HK-2 (cell line): Measurements from ENCODE around the gene CYB561D1.
"Not testable (repeated sequence)": the region's sequence is repeated elsewhere in the genome, so short reads cannot be mapped to it uniquely, and the experiment has no call there.

ENCODE experiments used
- DNase-seq: peaks from one replicate; pipeline ENCODE4 v3.0.0-alpha.2; 2018; ENCODE audit not compliant: unreplicated experiment

Gene CYB561D1

GRCh38 chr1:109493805-109494539 is at the start of gene CYB561D1:
CYB561D1 (plus strand) TSS chr1:109494094; CDS start chr1:109494140, 46 bp downstream.
- DNase-seq: peak; percentile 88

- no peak for DNase-seq
Observed at GRCh38 chr1:109444346-109444745, 49.5 kb upstream of the CYB561D1 start.

- DNase-seq: not testable (repeated sequence)
Observed at GRCh38 chr1:109445949-109446695, 47.8 kb upstream of the CYB561D1 start.

GRCh38 chr1:109447524-109447923 is 46.4 kb upstream of the CYB561D1 start:
- no peak for DNase-seq

- DNase-seq: no peak
Observed at GRCh38 chr1:109454497-109455133, 39.3 kb upstream of the CYB561D1 start.

- no peak for DNase-seq
Observed at GRCh38 chr1:109457819-109458218, 36.1 kb upstream of the CYB561D1 start.

- DNase-seq: no peak
Observed at GRCh38 chr1:109466125-109466451, 27.8 kb upstream of the CYB561D1 start.

GRCh38 chr1:109466452-109467300 is 27.2 kb upstream of the CYB561D1 start, which contains the start of gene SYPL2:
SYPL2 (plus strand) TSS chr1:109466546; CDS start chr1:109466844, 298 bp downstream.
- DNase-seq: no peak

- DNase-seq: no peak
Observed at GRCh38 chr1:109467301-109467777, 26.6 kb upstream of the CYB561D1 start.

- no peak for DNase-seq
Observed at GRCh38 chr1:109468061-109468460, 25.8 kb upstream of the CYB561D1 start.

- DNase-seq: no peak
Observed at GRCh38 chr1:109468903-109469302, 25.0 kb upstream of the CYB561D1 start.

- no peak for DNase-seq
Observed at GRCh38 chr1:109470245-109470644, 23.6 kb upstream of the CYB561D1 start.

GRCh38 chr1:109472779-109473178 is 21.1 kb upstream of the CYB561D1 start:
- DNase-seq: no peak

- not testable (repeated sequence) for DNase-seq
Observed at GRCh38 chr1:109473284-109474057, 20.4 kb upstream of the CYB561D1 start.

GRCh38 chr1:109474697-109475096 is 19.2 kb upstream of the CYB561D1 start:
- DNase-seq: no peak

GRCh38 chr1:109475261-109475660 is 18.6 kb upstream of the CYB561D1 start:
- no peak for DNase-seq

- no peak for DNase-seq
Observed at GRCh38 chr1:109476825-109477224, 17.1 kb upstream of the CYB561D1 start.

GRCh38 chr1:109477821-109478220 is 16.1 kb upstream of the CYB561D1 start:
- no peak for DNase-seq

GRCh38 chr1:109478806-109479205 is 15.1 kb upstream of the CYB561D1 start:
- no peak for DNase-seq

- no peak for DNase-seq
Observed at GRCh38 chr1:109479311-109479710, 14.6 kb upstream of the CYB561D1 start.

GRCh38 chr1:109479901-109480300 is 14.0 kb upstream of the CYB561D1 start:
- no peak for DNase-seq
